GM13977 (cell line): Measurements from ENCODE around the gene PBXIP1.

Source experiments
- DNase-seq: peaks from one replicate; pipeline ENCODE4 v3.0.0; 2012; ENCODE audit warnings: low spot score
- CTCF ChIP-seq: IDR thresholded peaks from 2 replicates; pipeline ENCODE4 v1.5.1; 2012; ENCODE audit warnings: mild to moderate bottlenecking, control low read depth; ENCODE audit not compliant: insufficient read depth; ENCODE audit errors: extremely low read depth, missing control alignments
- in situ Hi-C: fragments of 300-500 bp; cut with MboI; formaldehyde crosslinking; loops from one replicate; pipeline ENCODE4 v1.12.0; 2022; ENCODE audit warnings: low sequenced_read_pairs, low pct_unique_long_range_greater_than_20kb, mixed read lengths, inconsistent platforms; ENCODE audit not compliant: unreplicated experiment

PBXIP1 gene

GRCh38 chr1:154975409-154976059 lies 19.6 kb upstream of the PBXIP1 start:
- DNase-seq = peak; percentile 55
- TF ChIP-seq CTCF = no peak
- in situ Hi-C loops = no loop called here

- DNase-seq = peak; percentile 89
- in situ Hi-C loops = no loop called here
- no peak for TF ChIP-seq CTCF
These were observed 19.0 kb upstream of the PBXIP1 start for GRCh38 chr1:154974808-154975408.

- in situ Hi-C loops = no loop called here
- TF ChIP-seq CTCF = no peak
These were observed 18.4 kb upstream of the PBXIP1 start, which contains the start of gene CKS1B for GRCh38 chr1:154974102-154974807. TSS of gene CKS1B (plus strand) at chr1:154974681. CDS start at chr1:154974746, 65 bp downstream.

GRCh38 chr1:154973344-154974101 lies 17.6 kb upstream of the PBXIP1 start:
- no peak for TF ChIP-seq CTCF
- in situ Hi-C loops = no loop called here
- peak; percentile 90 for DNase-seq

More at GRCh38 chr1:154974102-154974807, 18.4 kb upstream of the PBXIP1 start, which contains the start of gene CKS1B:
- peak; percentile 95 for DNase-seq

- no peak for DNase-seq
- in situ Hi-C loops = no loop called here
- TF ChIP-seq CTCF = no peak
These were observed 16.8 kb upstream of the PBXIP1 start for GRCh38 chr1:154972517-154973343.

- no peak for TF ChIP-seq CTCF
These were observed 16.3 kb upstream of the PBXIP1 start for GRCh38 chr1:154972213-154972516.

More at GRCh38 chr1:154972213-154972516, 16.3 kb upstream of the PBXIP1 start:
- in situ Hi-C loops = no loop called here
- no peak for DNase-seq
